HG02759 (cell line): Measurements from ENCODE around the gene IGF2.

Source experiments
- ATAC-seq: cut with Tn5 transposase; IDR thresholded peaks from one replicate; pipeline ENCODE4 v1.9.1; 2021; ENCODE audit warnings: mild to moderate bottlenecking, moderate library complexity; ENCODE audit not compliant: unreplicated experiment

IGF2 gene

DNA sequence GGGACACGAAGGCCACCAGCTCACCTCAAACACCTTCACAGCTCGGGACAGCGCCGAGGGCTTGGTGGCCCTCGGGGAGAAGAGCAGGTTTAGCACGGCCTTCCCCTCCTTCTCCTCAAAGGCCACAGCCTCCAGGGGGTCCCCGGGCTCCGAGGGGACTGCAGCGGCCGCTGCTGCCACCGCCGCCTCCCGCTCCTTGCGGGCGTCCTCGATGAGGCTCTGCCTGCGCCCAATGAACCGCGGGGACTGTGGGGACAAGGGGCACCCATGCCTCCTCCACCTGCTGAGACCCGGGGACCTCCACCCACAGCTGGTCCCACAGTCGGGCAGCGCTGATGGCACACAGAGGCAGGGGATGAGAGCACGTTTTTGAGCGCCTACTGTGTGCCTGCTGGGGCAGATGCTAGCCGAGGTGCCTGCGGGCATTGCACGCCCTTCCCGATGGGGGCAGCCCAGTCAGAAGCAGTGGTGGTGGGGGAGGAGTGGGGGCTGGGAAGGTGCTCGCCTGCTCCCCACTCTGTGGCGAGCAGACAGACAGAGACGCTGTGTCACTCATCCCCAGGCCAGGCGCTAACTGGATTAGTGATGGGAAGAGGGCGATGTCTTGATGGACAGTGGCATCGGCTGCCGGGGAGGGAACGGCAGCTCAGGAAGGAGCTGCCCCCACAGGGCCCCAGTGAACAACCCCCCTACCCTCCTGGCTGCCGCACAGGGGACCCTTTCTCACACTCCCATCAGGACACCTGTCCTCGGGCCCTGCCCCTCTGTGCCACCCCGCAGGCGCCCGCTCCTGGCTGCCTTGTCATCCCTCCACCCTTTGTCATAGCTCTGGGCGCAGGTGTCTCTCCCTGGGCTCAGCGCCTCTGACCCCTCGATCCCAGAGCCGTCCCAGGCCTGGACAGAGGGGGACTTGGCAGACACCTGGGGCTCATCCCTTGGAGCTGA is 30.7 kb upstream of the IGF2 start:
- no peak for ATAC-seq

DNA sequence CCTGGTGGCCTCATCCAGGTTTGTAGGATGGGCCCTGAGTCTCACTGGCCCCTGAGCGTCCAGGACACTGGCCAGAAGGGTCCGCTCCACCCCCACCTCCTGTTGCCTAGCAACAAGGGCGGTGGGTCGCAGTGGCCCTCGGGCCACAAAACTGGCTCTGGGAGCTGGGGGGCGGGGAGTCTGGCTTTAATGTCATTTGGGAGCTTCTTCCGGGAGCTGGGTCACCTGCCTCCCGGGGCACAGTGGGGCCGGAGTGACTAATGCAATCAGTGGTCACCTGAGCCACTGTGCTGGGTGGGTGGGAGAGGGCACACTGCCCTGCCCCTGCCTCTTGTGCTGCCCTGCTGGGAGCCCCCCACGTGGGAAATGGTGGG is 29.8 kb upstream of the IGF2 start:
- ATAC-seq = no peak

DNA sequence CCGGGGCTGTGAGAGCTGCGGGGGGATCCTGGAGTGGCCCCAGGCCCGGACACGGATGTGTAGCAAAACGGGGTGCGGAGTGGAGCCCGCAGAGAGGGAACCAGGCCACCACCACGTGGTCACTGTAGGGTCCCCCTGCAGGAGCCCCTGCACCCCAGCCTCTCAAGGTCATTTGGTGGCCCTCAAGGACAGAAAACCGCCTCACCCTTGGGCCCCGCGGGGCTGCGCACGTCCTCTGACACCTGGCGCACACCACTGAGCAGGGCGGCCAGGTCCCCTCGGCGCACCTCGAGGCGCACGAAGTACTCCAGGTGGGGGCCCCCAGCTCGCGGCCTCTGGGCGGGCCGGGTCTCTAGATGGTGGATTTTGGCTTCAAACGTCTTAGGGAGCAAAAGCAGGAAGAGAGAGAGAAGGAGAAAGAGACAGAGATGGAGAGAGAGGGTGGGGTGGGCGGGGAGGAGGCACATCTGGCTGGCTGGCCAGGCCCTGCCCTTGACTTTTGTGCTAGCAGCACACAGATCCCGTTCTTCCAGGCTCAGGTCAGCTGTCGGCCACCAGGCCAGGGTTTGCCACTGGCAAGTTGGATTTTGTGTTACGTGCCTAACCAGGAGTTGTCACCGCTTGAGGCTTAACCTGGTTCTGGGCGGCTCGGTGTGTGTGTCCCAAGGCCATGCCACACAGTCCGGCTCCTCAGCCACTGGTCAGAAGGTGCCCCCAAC is 29.3 kb upstream of the IGF2 start:
- no peak for ATAC-seq

DNA sequence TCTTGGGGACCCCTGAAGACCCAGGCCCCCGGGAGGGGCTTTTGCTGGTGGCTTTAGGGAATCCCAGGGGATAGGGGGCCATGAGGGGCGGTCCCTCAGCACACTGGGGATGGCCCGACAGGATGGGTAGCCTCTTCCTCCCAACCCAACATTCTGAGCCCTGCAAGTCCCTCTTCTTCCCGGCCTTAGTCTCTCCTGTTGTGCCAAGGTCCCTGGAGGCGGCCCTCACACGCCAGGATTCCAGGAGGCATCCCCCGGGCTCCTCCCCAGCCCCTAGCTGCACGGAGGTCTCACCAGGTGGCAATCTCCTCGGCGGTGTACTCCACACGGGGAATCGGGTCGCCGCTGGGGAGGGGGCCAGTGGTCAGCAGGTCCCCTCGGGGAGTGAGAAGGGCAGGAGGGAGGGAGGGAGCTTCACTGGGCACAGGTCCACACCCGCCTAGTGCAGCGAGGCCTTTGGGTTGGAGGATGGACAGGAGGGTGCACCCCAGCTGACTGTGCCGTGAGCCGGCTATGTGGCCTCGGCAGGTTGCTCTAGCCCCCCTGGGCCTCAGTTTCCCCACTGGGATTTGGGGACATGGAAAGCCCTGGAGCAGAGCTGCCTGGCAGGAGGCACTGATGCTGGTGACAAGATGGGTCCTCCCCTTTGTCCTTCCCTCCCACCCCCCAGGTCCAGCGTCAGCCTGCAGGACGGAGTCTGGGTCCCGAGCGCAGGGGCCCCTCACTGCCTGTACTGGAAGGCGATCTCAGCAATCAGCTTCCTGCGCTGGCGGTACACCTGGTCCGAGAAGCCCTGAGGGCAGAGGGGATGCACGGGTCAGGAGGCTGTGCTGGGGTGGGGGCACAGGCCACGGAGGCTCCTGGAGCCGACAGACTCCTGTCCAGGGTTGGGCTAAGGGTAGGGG is 28.2 kb upstream of the IGF2 start:
- ATAC-seq = no peak

DNA sequence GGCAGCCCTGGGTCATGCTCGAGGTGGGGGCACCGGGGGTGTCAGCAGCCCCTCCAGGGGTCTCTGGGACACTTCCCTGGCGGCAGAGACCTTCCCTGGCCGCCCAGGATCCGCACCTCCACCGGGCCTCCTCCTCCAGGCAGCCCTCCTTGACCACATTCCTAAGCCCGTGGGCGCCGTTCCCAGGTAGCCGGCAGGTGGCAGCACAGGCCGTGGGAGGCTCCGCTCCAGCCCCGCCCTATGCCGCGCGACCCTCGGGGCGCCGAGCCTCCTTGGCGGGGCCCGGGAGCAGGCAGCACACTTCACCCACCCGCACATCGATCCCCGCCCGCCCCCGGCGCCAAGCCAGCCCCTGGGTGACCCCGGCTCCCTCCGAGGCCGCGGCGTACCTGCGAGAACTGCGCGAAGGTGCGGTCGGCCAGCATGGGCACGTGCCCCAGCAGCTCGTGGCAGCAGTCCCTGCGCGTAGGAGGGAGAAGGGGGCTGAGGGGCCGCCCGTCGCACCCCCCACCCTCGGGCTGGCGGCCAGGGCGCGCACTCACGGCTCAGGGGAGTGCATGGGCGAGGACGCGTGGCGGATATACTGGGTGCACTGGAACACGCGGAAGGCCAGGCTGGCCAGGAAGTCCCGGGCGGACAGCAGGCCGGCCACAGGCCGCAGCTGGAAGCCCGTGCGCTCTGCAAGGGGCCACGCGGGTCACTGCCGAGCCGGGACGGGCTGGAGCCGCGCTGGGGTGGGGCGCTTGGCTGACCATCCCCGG is 27.1 kb upstream of the IGF2 start:
- no peak for ATAC-seq

DNA sequence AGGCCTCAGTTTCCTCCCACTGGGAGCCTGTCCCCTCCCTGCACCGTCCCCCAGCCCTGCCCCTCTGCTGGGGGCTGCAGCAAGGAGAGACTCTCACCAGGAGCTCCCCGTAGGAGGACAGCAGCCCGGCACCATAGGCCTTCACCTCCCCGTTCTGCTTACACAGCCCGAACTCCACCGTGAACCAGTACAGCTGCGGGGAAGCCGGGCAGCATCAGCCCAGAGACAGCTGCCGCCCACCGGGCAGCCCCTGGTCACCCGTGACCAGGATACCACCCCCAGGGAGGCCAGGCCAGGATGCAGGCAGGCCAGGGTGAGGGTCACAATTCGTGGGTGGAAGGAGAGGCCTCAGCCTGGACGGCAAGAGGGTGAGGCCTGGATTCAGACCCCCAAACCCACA is 26.4 kb upstream of the IGF2 start:
- ATAC-seq = no peak

DNA sequence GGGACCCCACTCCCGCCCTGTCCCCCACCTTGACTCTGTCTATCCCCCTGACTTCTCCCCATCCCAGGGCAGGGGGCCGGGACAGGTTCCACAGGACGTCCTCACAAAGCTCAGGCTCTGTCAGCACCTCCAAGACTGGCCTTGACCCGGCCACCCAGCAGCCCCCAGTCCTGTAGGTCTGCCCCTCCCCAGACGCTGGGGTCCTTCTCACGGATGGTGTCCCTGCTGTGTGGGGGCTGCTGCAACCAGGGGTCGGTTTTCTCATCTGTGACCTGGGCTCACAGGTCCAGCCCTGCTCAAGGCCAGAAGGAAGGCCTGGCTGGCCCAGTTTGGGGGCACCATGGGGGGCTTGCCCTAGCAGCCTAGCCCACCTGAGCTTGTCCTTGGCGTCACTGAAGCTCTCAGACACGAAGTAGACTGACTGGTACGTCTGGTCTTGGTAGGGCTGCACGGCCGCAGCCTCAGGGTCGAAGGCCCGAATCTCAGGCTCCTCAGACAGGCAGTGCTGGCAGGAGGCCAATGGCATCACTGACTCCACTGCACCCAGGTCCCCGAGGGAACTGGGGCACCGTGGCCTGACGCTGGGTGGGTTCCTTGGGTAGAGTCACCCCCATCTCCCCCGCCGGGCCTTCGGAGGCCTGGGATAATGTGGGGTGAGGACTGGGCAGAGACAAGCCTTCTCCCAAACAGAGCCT is 25.8 kb upstream of the IGF2 start:
- no peak for ATAC-seq

DNA sequence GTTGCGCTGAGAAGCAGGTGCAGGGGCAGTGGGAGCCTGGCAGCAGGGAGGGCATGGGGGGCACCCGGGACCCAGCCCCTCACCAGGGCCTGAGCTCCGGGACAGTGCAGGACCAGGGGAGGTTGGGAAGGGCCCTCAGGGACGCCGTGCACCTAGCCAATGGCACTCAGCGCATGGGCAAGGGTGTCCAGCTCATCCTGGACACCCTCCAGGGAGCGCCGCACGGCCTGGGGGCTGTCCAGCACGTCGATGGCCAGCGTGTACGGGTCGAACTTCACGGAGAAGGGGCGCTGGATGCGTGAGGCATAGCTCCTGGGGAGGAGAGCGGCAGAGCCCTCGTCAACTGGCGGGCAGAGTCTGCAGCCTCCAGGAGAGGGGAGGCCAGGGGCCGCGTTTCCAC is 24.9 kb upstream of the IGF2 start:
- no peak for ATAC-seq

DNA sequence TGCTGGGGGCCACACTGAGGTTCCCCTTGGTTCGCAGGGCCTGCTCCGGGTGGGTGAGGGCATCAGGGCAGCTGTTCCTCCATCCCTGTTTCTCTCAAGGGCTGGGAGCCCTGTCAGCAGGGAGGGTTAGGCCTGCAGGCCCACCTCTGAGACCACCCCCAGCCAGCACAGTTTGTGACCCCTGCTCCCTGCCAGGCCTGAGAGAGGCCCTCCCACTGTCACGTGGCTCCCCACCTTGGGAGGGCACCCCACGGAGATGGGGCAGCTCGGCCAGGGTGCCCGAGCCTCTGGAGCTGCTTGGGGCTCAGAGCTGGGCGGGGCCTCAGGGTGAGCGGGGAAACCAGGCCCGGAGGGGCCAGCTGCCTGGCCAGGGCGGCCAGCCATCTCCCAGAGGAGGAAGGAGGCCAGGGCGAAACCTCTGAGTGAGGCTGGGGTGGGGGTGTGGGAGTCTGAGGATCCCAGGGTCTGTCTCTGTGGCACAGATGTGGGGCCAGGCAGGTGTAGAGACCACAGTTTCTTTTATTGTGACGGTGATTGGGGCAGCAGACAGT is 24.3 kb upstream of the IGF2 start:
- no peak for ATAC-seq

DNA sequence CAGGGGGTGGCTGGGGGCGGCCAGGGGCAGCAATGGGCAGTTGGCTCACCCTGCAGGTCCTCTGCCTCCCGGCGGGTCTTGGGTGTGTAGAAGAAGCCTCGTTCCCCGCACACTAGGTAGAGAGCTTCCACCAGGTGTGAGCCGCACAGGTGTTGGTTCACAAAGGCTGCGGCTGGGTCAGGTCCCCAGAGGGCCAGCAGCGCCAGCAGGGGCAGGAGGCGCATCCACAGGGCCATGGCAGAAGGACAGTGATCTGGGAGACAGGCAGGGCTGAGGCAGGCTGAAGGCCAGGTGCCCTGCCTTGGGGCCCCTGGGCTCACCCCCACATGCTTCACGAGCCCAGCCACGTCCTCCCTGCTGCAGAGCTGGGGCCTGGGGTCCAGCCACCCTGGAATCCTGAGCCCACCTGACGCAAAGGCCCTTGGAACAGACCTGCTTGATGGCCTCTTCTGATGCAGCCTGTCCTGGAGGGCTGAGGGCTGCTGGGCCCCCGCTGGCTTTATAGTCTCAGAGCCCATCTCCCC is 21.6 kb upstream of the IGF2 start, which contains the start of gene INS:
Gene INS (minus strand): TSS at position 474 of the 524 bp plus-strand sequence. CDS start 238 bp downstream, at position 236.
- no peak for ATAC-seq

DNA sequence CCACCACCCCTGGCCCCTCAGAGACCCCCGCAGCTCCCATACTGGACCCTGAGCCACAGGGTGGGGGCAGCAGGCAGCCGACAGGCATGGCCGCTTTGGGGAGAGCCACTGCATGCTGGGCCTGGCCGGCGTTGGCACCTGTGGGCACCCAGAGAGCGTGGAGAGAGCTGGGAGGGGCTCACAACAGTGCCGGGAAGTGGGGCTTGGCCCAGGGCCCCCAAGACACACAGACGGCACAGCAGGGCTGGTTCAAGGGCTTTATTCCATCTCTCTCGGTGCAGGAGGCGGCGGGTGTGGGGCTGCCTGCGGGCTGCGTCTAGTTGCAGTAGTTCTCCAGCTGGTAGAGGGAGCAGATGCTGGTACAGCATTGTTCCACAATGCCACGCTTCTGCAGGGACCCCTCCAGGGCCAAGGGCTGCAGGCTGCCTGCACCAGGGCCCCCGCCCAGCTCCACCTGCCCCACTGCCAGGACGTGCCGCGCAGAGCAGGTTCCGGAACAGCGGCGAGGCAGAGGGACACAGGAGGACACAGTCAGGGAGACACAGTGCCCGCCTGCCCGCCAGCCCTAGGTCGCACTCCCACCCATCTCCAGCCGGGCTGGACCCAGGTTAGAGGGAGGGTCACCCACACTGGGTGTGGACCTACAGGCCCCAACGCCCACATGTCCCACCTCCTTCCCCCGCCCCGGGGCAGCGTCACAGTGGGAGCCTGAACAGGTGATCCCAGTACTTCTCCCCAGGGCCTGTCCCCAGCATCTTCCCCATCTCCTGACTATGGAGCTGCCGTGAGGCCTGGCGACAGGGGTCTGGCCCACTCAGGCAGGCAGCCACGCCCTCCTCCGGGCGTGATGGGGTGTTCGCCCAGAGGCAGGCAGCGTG is 20.6 kb upstream of the IGF2 start:
- ATAC-seq = no peak

DNA sequence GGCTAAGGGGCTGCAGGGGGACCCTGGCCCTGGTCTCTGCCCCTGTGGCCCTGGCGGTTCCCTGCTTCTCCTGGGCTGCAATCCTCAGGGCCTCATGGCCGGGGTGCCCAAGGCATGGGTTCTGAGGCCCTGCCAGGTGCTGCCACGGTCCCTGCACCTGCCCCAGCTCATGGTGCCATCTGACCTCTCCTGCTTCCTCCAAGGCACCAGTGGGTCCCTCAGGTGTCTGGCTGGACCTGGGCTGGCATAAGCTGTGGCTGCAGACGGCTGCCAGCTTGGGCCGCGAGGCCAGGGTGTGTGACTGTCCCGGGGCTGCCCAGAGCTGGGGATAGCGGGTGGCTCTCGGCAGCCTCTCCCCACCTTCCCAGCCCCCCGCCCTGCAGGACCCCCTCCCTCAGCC is 19.8 kb upstream of the IGF2 start:
- ATAC-seq = no peak

DNA sequence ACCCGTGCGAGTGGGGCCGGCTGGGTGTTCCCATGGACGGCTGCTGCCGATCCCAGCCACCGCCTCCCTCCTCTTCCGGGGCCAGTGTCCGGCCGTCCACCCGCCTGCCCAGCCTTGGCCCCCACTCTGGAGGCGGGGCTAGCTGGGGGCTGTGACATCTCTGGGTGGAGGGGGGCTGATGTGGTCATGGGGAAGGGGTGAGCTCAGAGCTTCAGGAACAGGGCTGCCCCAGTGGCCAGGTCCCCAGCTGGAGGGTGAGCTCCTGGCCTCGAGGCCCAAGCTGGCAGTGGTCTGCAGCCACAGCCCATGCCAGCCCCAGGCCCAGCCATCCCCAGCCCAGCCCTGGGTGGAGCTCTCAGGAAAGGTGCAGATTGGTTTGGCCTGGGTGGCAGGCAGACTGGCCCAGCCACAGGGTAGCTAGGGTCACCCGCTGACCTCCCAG is 19.1 kb upstream of the IGF2 start:
- no peak for ATAC-seq

DNA sequence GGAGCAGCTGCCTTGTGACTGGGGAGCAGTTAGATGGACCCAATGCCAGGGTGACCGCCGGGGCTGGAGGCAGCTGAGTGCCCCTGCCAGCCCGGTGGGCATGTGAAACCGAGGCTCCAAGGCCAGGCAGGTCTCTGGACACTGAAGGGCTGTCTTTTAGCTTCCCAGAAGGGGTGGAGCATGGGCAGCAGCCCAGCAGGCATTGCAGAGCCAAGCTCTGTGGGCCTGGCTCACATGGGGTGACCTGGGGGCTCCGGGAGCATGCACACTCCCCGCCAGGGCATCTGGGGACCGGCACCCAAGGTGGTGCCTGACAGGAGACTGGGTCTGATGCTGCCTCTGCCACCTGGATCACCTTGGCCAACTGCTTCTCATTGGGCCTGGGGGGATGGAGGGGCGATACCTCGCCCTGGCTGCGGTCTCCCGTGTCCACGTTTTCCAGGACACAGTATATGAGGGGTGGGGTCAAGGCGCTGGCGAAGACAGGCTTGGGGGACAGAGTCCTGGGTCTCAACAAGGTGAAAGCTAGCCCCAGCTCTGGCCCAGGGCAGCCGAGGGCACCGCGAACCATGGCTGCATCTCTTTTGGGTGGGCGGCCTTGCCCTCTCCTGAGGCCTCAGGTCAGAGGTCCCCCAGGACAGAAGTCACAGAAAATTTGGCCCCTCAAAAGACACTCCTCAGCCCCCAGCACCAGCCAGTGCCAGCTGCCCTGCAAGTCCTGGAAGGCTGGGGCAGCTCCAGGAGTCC is 18.3 kb upstream of the IGF2 start:
- ATAC-seq = no peak

DNA sequence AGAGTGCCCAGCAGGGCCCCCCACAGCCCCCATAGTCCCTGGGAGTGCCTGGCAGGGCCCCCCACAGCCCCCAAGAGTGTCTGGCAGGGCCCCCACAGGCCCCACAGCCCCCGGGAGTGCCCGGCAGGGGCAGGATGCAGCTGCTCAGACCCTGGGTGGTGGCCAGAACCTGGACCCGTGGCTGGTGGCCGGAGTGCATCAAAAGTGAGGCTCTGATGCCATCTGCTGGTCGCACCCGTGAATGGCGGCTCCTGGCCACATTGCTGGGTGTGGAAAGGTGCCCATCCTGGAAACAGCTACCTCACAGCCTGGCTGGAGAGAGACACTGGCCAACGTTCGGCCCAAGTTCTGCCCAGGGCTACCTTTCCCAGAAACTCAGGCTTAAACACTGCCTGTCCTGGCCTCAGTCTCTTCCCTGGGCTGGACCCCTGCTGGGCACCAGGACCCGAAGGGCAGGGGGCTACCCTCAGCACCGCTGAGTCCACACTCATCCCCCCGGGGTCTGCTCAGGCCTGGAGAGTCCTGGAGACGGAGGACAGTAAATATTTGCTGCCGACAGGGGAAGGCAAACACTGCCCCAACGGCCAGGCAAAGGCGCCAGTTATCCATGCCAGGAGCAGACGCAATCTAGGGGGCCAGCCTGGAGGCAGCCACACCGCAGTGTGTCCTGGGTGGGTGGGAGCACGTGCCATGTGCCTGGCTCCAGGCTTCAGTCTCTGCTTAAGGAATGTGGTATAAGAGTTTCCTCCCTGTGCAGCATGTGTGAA is 17.4 kb upstream of the IGF2 start:
- no peak for ATAC-seq

DNA sequence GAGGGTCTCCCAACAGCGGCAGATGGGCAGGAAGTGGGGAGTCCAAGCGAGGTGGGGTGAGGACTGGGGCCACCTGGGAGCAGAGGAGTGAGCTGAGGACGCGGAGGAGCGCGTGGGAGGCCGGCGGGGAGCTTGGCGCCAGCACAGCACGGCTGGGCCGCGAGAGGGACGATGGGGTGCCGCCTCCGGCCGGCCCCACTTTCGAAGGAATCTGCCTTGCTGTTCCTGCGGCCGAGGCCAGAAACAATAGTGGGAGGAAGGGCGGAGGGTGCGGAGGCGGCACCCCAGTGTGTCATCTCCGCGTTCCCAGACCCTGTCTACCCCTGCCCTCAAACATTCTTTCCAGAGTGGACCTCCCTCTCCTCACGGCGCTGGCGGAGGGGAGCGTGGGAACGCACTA is 16.3 kb upstream of the IGF2 start:
- no peak for ATAC-seq

DNA sequence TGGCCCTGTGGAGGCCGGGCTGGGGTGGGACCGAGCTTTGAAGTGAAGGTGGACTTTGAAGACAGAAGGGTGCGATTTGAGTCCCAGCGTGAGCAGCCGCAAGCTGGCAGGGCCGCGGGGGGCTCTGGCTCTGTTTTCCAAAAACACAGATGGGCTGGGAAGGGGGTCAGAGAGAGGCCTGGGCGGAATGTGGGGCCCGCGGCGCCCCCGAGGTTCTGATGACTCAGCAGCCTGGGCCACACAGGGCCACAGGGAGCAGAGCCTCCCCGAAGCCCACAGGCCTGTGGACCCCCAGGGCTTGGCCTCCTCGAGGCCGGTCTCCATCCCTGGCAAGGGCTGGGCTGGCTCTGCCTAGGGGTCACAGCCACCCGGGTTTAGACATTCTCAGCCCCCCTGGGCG is 15.7 kb upstream of the IGF2 start:
- ATAC-seq = no peak
